ENCODE results near the gene HAPSTR1. TPM values are rescaled to one million over a fixed set of nuclear protein-coding genes. Genes with fewer than 3 reads are reported as not detected.
"Not testable (repeated sequence)": the region's sequence is repeated elsewhere in the genome, so short reads cannot be mapped to it uniquely, and the experiment has no call there.

The HAPSTR1 gene
- polyA plus RNA-seq, 1 of the 3 experiments (the other 2 are of a cell fraction): 7.0 TPM

- H2AFZ ChIP-seq (ENCODE audit: low read depth); H3K4me3 ChIP-seq (ENCODE audit: low read depth in 2 of 2, low read length in 1 of 2); H3K79me2 ChIP-seq (ENCODE audit: insufficient read depth); H3K27ac ChIP-seq (ENCODE audit: low read depth in 2 of 2, low read length in 1 of 2); POLR2A ChIA-PET; H4K20me1 ChIP-seq (ENCODE audit: insufficient read depth); H3K27me3 ChIP-seq (ENCODE audit: insufficient read depth); H3K9ac ChIP-seq; DNase-seq; H3K4me2 ChIP-seq; H3K36me3 ChIP-seq (replicated peaks in 1 of 2; ENCODE audit: control insufficient read depth in 1 of 2, insufficient read depth in 2 of 2, low read length in 1 of 2); H3K9me2 ChIP-seq; H3K9me3 ChIP-seq: not testable (repeated sequence)
- H3F3A ChIP-seq (replicated peaks; ENCODE audit: insufficient read depth): peaks cover 20% of the 10 kb centered on the region
- 81% methylated on average over 8 of the region's 8 CpGs for WGBS (ENCODE audit: low lambda C conversion rate)
- TF ChIP-seq GABPA (IDR thresholded peaks at IDR 0.05; ENCODE audit: low read depth): peak; percentile 64
- peaks cover 5 to 11% of the 10 kb centered on the region in 2 experiments; a peak in 2 of 4 replicates for H3K4me1 ChIP-seq (ENCODE audit: control insufficient read depth in 1 of 2, insufficient read depth in 2 of 2, low read depth in 1 of 2, low read length in 1 of 2)
- CTCF ChIA-PET: interaction anchor here (1.0 to 2.2 kb wide), 3 partner anchors 13 to 70 kb away, joined by 3 to 5 read pairs (median 3); no protein-coding TSS in a partner anchor
These were observed 12.7 kb upstream of the HAPSTR1 start for GRCh38 chr16:9078467-9079429.

DNA sequence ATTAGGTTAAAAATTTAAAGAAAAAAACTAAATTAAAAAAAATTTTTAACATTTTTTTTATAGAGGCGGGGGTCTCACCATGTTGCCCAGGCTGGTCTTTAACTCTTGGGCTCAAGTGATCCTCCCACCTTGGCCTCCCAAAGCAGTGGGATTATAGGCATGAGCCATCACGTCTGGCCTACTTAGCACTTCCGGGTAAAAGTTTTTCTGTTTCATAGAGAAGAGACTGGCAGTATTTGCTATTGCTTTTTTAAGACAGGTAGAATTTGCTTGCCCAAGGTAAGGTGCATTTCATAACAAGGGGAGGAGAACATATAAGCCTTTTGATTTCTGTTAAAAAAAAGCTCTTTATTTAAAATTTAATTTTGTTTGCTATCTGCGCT, 12.0 kb upstream of the HAPSTR1 start:
- ChIA-PET CTCF (interaction anchor here (1.0 to 1.1 kb wide), 2 partner anchors 13 to 16 kb away, joined by 3 read pairs; no protein-coding TSS in a partner anchor), POLR2A (no interaction called here)
- H3K27ac ChIP-seq (ENCODE audit: low read depth in 2 of 2, low read length in 1 of 2): no peak overlapping the region
- no peaks in the 10 kb centered on the region for H3K27me3 ChIP-seq (ENCODE audit: insufficient read depth)
- no peak for DNase-seq
- H3K9ac ChIP-seq: no peak overlapping the region
- H3F3A ChIP-seq (replicated peaks; ENCODE audit: insufficient read depth): peaks cover 20% of the 10 kb centered on the region
- no peaks in the 10 kb centered on the region for H4K20me1 ChIP-seq (ENCODE audit: insufficient read depth)
- no peaks in the 10 kb centered on the region for H3K79me2 ChIP-seq (ENCODE audit: insufficient read depth)
- H3K9me2 ChIP-seq: no peaks in the 10 kb centered on the region
- no peak overlapping the region for H3K4me2 ChIP-seq
- H3K36me3 ChIP-seq (replicated peaks in 1 of 2; ENCODE audit: control insufficient read depth in 1 of 2, insufficient read depth in 2 of 2, low read length in 1 of 2): no peaks in the 10 kb centered on the region
- H3K4me3 ChIP-seq (ENCODE audit: low read depth in 2 of 2, low read length in 1 of 2): no peak overlapping the region
- no peaks in the 10 kb centered on the region for H3K9me3 ChIP-seq
- H2AFZ ChIP-seq (ENCODE audit: low read depth): no peak overlapping the region
- 94% methylated on average over 4 of the region's 4 CpGs for WGBS (ENCODE audit: low lambda C conversion rate)
- TF ChIP-seq RFX5 (IDR thresholded peaks at IDR 0.05; ENCODE audit: low read length) (no peak), POLR2AphosphoS5 (IDR thresholded peaks at IDR 0.05; ENCODE audit: low read depth, low read length) (no peak), CTCF (IDR thresholded peaks at IDR 0.05) (no peak), FOXJ3 (CRISPR knock-in tag; IDR thresholded peaks at IDR 0.05) (no peak), IRF3 (IDR thresholded peaks at IDR 0.05; ENCODE audit: low read depth, low read length) (no peak), FOXM1 (IDR thresholded peaks at IDR 0.05; ENCODE audit: low read depth) (no peak), TEAD4 (IDR thresholded peaks at IDR 0.05; ENCODE audit: borderline replicate concordance, insufficient read depth) (no peak), NRF1 (IDR thresholded peaks at IDR 0.05; ENCODE audit: low read depth, low read length) (no peak), USF2 (IDR thresholded peaks at IDR 0.05; ENCODE audit: borderline replicate concordance, low read depth, low read length) (no peak), TCF12 (IDR thresholded peaks at IDR 0.05) (no peak), USF1 (IDR thresholded peaks at IDR 0.05; ENCODE audit: borderline replicate concordance, low read depth) (no peak)
- TF ChIP-seq, protein P1, sequence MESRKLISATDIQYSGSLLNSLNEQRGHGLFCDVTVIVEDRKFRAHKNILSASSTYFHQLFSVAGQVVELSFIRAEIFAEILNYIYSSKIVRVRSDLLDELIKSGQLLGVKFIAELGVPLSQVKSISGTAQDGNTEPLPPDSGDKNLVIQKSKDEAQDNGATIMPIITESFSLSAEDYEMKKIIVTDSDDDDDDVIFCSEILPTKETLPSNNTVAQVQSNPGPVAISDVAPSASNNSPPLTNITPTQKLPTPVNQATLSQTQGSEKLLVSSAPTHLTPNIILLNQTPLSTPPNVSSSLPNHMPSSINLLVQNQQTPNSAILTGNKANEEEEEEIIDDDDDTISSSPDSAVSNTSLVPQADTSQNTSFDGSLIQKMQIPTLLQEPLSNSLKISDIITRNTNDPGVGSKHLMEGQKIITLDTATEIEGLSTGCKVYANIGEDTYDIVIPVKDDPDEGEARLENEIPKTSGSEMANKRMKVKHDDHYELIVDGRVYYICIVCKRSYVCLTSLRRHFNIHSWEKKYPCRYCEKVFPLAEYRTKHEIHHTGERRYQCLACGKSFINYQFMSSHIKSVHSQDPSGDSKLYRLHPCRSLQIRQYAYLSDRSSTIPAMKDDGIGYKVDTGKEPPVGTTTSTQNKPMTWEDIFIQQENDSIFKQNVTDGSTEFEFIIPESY (IDR thresholded peaks at IDR 0.05; ENCODE audit: borderline replicate concordance, low read depth): no peak
- H3K4me1 ChIP-seq (ENCODE audit: control insufficient read depth in 1 of 2, insufficient read depth in 2 of 2, low read depth in 1 of 2, low read length in 1 of 2): peaks cover 5 to 11% of the 10 kb centered on the region in 2 experiments; a peak in 2 of 4 replicates
